Right renal cortex interstitium (tissue), 3 donors: ENCODE measurements around the gene GALNT17. TPM values are rescaled to one million over a fixed set of nuclear protein-coding genes. Genes with fewer than 3 reads are reported as not detected.

Experiments
- DNase-seq, 3 donors: peaks; one replicate each; pipeline ENCODE4 v3.0.0-alpha.2; 2013; ENCODE audit warnings: low read depth in 3 of 3, low spot score in 2 of 3
- polyA plus RNA-seq, 3 donors: library from polyadenylated mRNA; unstranded; fragments of 120-200 nt; gene quantifications; one replicate each; pipeline ENCODE4 v1.2.1, GENCODE V29; 2013; ENCODE audit not compliant: insufficient read length in 3 of 3

GALNT17 gene
- polyA plus RNA-seq, 3 donors: 3.3 to 4.0 (median 3.4) TPM

DNA sequence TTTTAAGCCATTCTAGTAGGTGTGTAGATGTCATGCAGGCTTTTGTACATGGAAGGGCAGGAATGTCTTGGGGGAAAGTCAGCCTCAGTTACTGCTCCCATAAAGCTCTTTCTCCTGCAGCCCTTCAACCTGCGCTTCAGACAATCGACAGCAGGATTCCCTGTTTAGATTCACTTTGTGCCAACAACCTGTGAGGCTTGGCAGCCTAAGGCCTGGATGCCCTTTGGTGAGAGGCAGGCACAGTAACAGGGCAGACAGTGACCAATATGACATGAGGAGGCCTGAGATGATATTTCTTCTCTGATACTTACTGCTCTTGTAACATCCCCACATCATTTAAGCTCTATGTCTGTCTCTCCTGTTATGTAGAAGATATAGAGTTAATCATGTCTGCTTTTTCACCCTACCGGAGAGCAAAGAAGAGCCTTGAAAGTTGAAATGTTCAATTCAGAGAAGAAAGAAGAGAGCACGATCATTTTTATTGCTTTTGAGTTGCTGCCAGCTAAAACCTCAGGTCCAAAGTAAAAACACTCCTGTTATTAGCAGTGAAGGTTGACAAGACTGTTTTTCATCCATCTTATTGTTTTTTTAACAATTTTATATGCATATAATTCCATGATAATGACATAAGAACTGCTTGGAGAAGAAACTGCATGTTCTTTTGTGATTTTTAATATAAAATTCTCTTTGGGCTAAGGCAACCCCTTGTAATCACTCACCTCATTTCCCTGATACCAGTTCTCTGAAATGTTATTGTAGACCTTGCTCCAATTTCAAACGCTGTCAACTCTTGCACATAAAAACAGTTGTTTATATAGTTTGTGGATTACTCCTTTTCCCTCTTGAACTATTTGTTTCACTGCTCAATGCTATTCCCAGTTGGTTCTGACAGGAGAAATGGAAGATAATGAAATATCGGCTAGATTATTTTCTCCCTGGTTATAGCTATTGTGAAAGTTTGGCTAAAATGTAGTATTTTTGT lies 140.9 kb downstream of the GALNT17 start:
- DNase-seq: no peak

DNA sequence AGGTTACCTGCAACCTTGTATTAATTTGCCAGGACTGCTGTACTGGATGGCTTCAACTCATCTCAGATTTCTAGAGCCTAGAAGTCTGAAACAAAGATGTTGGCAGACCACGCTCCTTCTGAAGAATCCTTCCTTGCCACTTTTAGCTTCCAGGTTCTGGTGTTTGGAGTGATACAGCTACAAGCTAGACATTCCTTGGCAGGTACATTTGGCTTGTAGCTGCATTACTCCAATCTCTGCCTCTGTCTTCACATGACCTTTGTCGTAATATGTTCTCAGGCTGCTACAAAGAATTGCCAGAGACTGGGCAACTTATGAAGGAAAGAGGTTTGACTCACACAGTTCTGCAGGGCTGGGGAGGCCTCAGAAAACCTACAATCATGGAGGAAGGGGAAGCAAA lies 146.3 kb downstream of the GALNT17 start:
- DNase-seq: no peak

GRCh38 chr7:71281261-71281660 lies 149.3 kb downstream of the GALNT17 start:
- no peak for DNase-seq

- DNase-seq: no peak
These were observed 151.9 kb downstream of the GALNT17 start for GRCh38 chr7:71283802-71284201.

DNA sequence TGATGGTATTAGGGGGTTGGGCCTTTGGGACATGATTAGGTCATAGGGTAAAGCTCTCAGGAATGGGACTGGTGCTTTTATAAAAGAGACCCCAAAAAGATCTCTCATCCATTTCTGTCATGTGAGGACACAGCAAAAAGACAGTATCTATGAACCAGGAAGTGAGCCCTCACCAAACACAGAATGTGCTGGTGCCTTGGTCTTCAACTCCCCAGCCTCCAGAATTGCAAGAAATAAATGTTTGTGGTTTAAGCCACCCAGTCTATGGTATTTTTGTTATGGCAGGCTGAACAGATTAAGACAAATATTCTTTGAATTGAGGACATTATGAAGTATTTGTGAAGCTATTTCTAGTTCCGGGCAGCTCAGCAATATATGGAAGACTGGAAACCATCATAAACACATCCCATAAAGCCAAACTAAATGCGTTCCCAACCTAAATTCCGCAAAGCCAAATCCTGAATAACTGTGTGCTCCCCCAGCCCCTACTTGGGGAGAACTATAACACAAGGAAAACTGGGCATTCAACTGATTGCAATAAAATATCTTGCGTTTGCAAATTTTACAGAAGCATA lies 153.7 kb downstream of the GALNT17 start:
- no peak for DNase-seq

DNA sequence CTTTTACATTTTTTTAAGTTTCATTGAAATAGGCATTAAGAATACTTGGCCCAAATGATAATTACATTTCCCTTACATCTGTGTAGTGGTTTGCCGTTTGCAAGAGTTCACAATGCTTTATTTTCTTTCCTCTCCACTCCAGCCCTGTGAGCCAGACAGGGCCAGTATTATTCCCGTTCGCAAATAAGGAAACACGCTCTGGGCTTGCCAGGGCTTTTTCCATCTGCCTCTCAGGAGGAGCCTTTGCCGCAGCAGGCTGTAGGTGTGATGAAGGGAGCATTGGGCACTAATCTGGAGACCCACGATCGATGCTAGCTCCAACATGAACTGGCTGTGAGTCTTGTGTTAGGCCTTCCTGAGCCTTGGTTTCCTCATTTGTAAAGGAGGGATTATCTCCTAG lies 154.4 kb downstream of the GALNT17 start:
- DNase-seq: no peak

DNA sequence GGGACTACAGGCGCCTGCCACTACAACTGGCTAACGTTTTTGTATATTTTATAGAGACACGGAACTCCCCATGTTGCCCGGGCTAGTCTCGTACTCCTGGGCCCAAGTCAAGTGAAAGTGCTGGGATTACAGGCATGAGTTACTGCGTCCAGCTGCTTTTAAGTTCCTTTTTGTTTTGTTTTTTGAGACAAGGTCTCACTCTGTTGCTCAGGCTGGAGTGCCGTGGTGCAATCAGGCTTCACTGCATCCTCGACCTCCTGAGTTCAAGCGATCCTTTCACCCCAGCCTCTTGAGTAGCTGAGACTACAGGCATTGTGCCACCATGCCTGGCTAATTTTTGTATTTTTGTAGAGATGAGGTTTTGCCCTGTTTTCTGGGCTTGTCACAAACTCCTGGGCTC lies 155.0 kb downstream of the GALNT17 start:
- DNase-seq: no peak

GRCh38 chr7:71290452-71290851 lies 158.5 kb downstream of the GALNT17 start:
- DNase-seq: no peak

GRCh38 chr7:71298378-71298777 lies 166.4 kb downstream of the GALNT17 start:
- DNase-seq: no peak

DNA sequence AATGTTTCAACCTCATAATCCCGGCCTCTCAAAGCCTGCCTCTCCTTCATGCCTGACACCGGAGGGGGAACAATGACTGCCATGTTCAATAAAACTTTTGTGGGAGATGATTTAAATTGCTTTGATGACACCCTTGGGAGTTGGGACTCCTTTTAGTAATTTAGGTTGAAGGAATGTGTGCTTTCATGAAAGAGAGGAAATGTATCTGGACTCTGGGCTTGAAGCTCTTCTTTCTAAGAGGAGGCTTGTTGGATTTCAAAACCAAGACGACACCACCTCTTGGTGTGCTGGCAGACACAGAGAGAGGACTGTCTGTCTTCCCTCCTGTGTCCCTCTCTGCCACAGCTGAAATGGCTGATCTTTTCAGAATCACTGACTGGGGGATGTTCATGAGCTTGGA lies 168.1 kb downstream of the GALNT17 start:
- no peak for DNase-seq

- DNase-seq: no peak
These were observed 168.7 kb downstream of the GALNT17 start for GRCh38 chr7:71300603-71301002.

DNA sequence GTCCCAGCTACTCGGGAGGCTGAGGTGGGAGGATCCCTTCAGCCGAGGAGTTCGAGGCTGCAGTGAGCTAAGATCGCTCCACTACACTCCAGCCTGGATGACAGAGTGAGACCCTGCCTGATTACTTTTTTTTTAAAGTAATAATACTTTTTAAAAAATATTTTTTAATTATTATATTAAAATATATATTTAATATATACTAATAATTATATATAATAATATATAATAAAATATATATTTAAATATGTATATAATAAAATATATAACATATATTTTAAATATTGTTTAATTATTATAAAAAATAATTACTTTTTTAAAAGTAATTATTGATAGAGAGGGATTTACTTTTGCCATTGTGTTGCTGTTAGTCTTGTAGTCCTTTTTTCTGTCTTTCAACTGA lies 169.2 kb downstream of the GALNT17 start:
- no peak for DNase-seq

GRCh38 chr7:71303566-71303965 lies 171.6 kb downstream of the GALNT17 start:
- peak in 1 of 3 donors; percentile 51 for DNase-seq

DNA sequence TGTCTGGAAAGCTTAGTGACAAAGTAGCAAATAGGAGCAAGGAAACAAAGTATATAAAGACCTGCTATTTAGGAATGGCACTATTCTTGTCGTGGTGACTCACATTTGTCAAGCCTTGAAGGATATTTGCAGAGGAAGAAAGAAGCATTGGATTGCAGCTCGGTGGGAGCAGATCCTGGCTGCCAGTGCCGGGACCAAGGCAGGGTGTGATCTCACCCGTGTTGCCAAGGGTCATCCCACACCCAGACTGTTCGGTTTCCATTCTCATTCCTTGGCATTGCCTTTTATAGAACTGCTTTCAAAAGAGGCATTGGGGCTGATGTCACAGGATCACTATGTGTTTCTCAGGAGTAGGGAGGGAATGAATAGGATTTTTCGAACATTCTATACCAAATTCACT lies 176.2 kb downstream of the GALNT17 start:
- no peak for DNase-seq

- no peak for DNase-seq
These were observed 179.6 kb downstream of the GALNT17 start for GRCh38 chr7:71311576-71311975.

GRCh38 chr7:71312755-71313490 lies 181.0 kb downstream of the GALNT17 start:
- DNase-seq: no peak

DNA sequence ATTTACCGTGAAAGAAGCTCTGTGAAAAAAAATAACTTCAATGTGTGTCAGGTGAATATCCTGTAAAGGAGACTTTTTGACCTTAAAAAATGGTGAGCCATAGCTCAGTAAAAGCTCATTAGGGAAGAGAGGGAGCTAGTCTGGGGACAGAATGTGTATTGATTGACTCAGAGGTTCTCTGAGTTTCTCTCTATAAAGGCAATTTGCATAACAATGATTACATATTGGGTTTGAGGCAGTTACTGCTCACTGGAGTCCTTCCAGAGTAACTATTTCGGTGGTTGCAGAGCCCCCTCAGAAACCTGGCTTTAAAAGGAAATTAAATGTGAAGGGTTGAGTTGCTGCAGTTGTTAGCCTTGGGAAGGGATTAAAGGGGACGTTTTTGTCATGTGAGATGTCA lies 181.6 kb downstream of the GALNT17 start:
- no peak for DNase-seq

GRCh38 chr7:71320916-71321315 lies 189.0 kb downstream of the GALNT17 start:
- DNase-seq: no peak

GRCh38 chr7:71322201-71322600 lies 190.3 kb downstream of the GALNT17 start:
- DNase-seq: no peak

GRCh38 chr7:71323726-71324125 lies 191.8 kb downstream of the GALNT17 start:
- no peak for DNase-seq

GRCh38 chr7:71325151-71325550 lies 193.2 kb downstream of the GALNT17 start:
- DNase-seq: no peak
